HCT116 (cell line): ENCODE data around the gene MTCP1. TPM values are rescaled to one million over a fixed set of nuclear protein-coding genes. Genes with fewer than 3 reads are reported as not detected.

Experiments used
- ATAC-seq: fragments of 200-7000 bp; cut with Tn5 transposase; 2 replicates; pipeline ENCODE4 v1.9.1; 2020; ENCODE audit warnings: mild to moderate bottlenecking, moderate library complexity
- Bru-seq: library from RNA; stranded (reverse); fragments of 400-500 nt; gene quantifications from one replicate; lab custom pipeline; 2021; lab: Mats Ljungman, UMichigan
- BruChase-seq, 2 experiments: library from RNA; stranded (reverse); fragments of 400-500 nt; gene quantifications; one replicate each; lab custom pipeline; 2021; lab: Mats Ljungman, UMichigan
- BruUV-seq: library from RNA; stranded (reverse); fragments of 400-500 nt; replicated peaks from 2 replicates; lab custom pipeline; 2021; lab: Mats Ljungman, UMichigan
- CTCF ChIA-PET: fragments of 300-600 bp; sonication (Branson Sonifier 250); formaldehyde crosslinking; loops from one replicate; lab custom pipeline; 2021; ENCODE audit warnings: antibody characterized with exemption; lab: Charles Lee
- POLR2A ChIA-PET: fragments of 300-600, 350-600 bp; sonication (Branson Sonifier 250); formaldehyde crosslinking; loops from one replicate; lab custom pipeline; 2021; ENCODE audit warnings: antibody characterized with exemption; lab: Charles Lee
- RAD21 ChIA-PET, 2 experiments: fragments of 300-600 bp; sonication (Branson Sonifier 250); formaldehyde crosslinking; loops; one replicate each; lab custom pipeline; 2023; ENCODE audit warnings: low total read pairs in 2 of 2; ENCODE audit not compliant: uncharacterized antibody in 2 of 2, unreplicated experiment in 2 of 2, low non-redundant PET in 1 of 2; lab: Charles Lee
- DNase-seq: peaks from one replicate; pipeline ENCODE4 v3.0.0-alpha.2; 2010; ENCODE audit warnings: low read depth, low spot score
- H2AFZ ChIP-seq: fragments of 200-600 bp; shearing (Covaris generic), sonication (generic); 2 replicates; pipeline ENCODE4 v1.6.1; 2017; ENCODE audit warnings: low read depth, mixed run types, mixed read lengths, antibody characterized with exemption, low read length; ENCODE audit not compliant: poor library complexity, severe bottlenecking
- H3K27ac ChIP-seq: 2 replicates; pipeline ENCODE4 v1.5.1; 2012; ENCODE audit warnings: low read depth, low read length
- H3K27me3 ChIP-seq: fragments of 200-600 bp; sonication (generic); 2 replicates; pipeline ENCODE4 v1.6.1; 2016; ENCODE audit warnings: mixed run types, low read length, mixed read lengths; ENCODE audit not compliant: insufficient read depth
- H3K36me3 ChIP-seq, 2 experiments: fragments of 200-500 bp in 1 of 2; fragments of 200-600 bp in 1 of 2; sonication (Bioruptor generic) in 1 of 2; sonication (generic) in 1 of 2; 2 replicates each; pipeline versions ENCODE4 v1.5.1 to v1.6.1; 2014 to 2016; ENCODE audit warnings: low read length in 2 of 2, inconsistent platforms in 1 of 2, mixed read lengths in 1 of 2, mixed run types in 1 of 2; ENCODE audit not compliant: insufficient read depth in 2 of 2, control insufficient read depth in 1 of 2
- H3K4me1 ChIP-seq, 2 experiments: fragments of 200-600 bp in 1 of 2; sonication (generic) in 1 of 2; 2 replicates each; pipeline versions ENCODE4 v1.5.1 to v1.6.1; 2012 to 2017; ENCODE audit warnings: low read length in 2 of 2, inconsistent platforms in 1 of 2, mild to moderate bottlenecking in 1 of 2, mixed read lengths in 1 of 2, mixed run types in 1 of 2, moderate library complexity in 1 of 2; ENCODE audit not compliant: insufficient read depth in 2 of 2, control insufficient read depth in 1 of 2
- H3K4me2 ChIP-seq: fragments of 200-600 bp; sonication (generic); 2 replicates; pipeline ENCODE4 v1.6.1; 2017; ENCODE audit warnings: mixed run types, low read length, mixed read lengths
- H3K4me3 ChIP-seq, 2 experiments: fragments of 200-600 bp in 1 of 2; sonication (generic) in 1 of 2; replicated peaks in 1 of 2; 2 replicates each; pipeline ENCODE4 v1.5.1; 2011 to 2016; ENCODE audit warnings: low read length in 2 of 2, control low read depth in 1 of 2, low read depth in 1 of 2, mild to moderate bottlenecking in 1 of 2, mixed read lengths in 1 of 2, mixed run types in 1 of 2
- H3K79me2 ChIP-seq: fragments of 200-600 bp; sonication (generic); 2 replicates; pipeline ENCODE4 v1.6.1; 2017; ENCODE audit warnings: mild to moderate bottlenecking, mixed run types, low read length, moderate library complexity, mixed read lengths; ENCODE audit not compliant: insufficient read depth
- H3K9ac ChIP-seq: fragments of 200-600 bp; sonication (generic); 2 replicates; pipeline ENCODE4 v1.6.1; 2016; ENCODE audit warnings: low read length, mixed read lengths
- H3K9me2 ChIP-seq: fragments of 200-600 bp; sonication (generic), shearing (Covaris generic); 2 replicates; pipeline ENCODE4 v1.6.1; 2017; ENCODE audit warnings: mixed run types, mild to moderate bottlenecking, moderate library complexity; ENCODE audit not compliant: insufficient read depth
- H3K9me3 ChIP-seq, 2 experiments: fragments of 200-500 bp in 1 of 2; fragments of 200-600 bp in 1 of 2; sonication (Bioruptor generic) in 1 of 2; sonication (generic) in 1 of 2; 2 replicates each; pipeline ENCODE4 v1.6.1; 2014 to 2017; ENCODE audit warnings: low read length in 2 of 2, mixed read lengths in 2 of 2, inconsistent platforms in 1 of 2, low read depth in 1 of 2, mild to moderate bottlenecking in 1 of 2, mixed run types in 1 of 2, moderate library complexity in 1 of 2; ENCODE audit not compliant: control insufficient read depth in 1 of 2, insufficient read depth in 1 of 2
- H4K20me1 ChIP-seq: fragments of 200-600 bp; sonication (generic), shearing (Covaris generic); 2 replicates; pipeline ENCODE4 v1.6.1; 2017; ENCODE audit warnings: mixed run types, mild to moderate bottlenecking, moderate library complexity; ENCODE audit not compliant: insufficient read depth
- CBX3 ChIP-seq: IDR thresholded peaks from 2 replicates; pipeline ENCODE4 v1.6.1; 2012; ENCODE audit warnings: low read depth
- EGR1 ChIP-seq: IDR thresholded peaks from 2 replicates; pipeline ENCODE4 v1.6.1; 2012; ENCODE audit warnings: low read depth
- ELF1 ChIP-seq: IDR thresholded peaks from 2 replicates; pipeline ENCODE4 v1.6.1; 2012; ENCODE audit warnings: low read depth, borderline replicate concordance
- EZH2 ChIP-seq: fragments of 200-600 bp; sonication (generic); IDR thresholded peaks from 2 replicates; pipeline ENCODE4 v1.6.1; 2017; ENCODE audit warnings: antibody characterized with exemption, mixed run types
- EZH2phosphoT487 ChIP-seq: fragments of 200-600 bp; IDR thresholded peaks from 2 replicates; pipeline ENCODE4 v1.6.1; 2018; ENCODE audit warnings: antibody characterized with exemption, borderline replicate concordance
- FOSL1 ChIP-seq: IDR thresholded peaks from 2 replicates; pipeline ENCODE4 v1.6.1; 2012; ENCODE audit warnings: low read depth
- JUND ChIP-seq: IDR thresholded peaks from 2 replicates; pipeline ENCODE4 v1.6.1; 2012
- POLR2A ChIP-seq: IDR thresholded peaks from 2 replicates; pipeline ENCODE4 v1.7.0; 2011; ENCODE audit warnings: borderline replicate concordance; ENCODE audit not compliant: insufficient read depth, insufficient read length; ENCODE audit errors: extremely low read depth
- POLR2AphosphoS5 ChIP-seq: IDR thresholded peaks from 2 replicates; pipeline ENCODE4 v1.6.1; 2011; ENCODE audit warnings: mild to moderate bottlenecking, low read depth, low read length, moderate library complexity
- RAD21 ChIP-seq: IDR thresholded peaks from 2 replicates; pipeline ENCODE4 v1.6.1; 2012; ENCODE audit warnings: low read depth, mild to moderate bottlenecking
- SIN3A ChIP-seq: IDR thresholded peaks from 2 replicates; pipeline ENCODE4 v1.6.1; 2012; ENCODE audit warnings: low read depth
- SRF ChIP-seq: IDR thresholded peaks from 2 replicates; pipeline ENCODE4 v1.6.1; 2012; ENCODE audit warnings: low read depth
- TCF7L2 ChIP-seq: IDR thresholded peaks from 2 replicates; pipeline ENCODE4 v1.7.0; 2011; ENCODE audit warnings: borderline replicate concordance, inconsistent platforms; ENCODE audit not compliant: insufficient read depth, insufficient read length; ENCODE audit errors: extremely low read depth
- YY1 ChIP-seq: IDR thresholded peaks from 2 replicates; pipeline ENCODE4 v1.6.1; 2011; ENCODE audit warnings: low read length, low read depth, moderate library complexity, mild to moderate bottlenecking; ENCODE audit not compliant: insufficient replicate concordance; ENCODE audit errors: extremely low read depth
- ZFX ChIP-seq: fragments of 450-650 bp; IDR thresholded peaks from 2 replicates; pipeline ENCODE4 v1.6.1; 2017
- ZNF274 ChIP-seq: fragments of 200-500 bp; sonication (Bioruptor generic); IDR thresholded peaks from 2 replicates; pipeline ENCODE4 v1.6.1; 2014; ENCODE audit warnings: mild to moderate bottlenecking, low read depth, low read length, inconsistent platforms
- intact Hi-C: fragments of 100-400 bp; cut with micrococcal nuclease; formaldehyde crosslinking; loops from 2 replicates; pipeline ENCODE4 v1.10.0; 2022
- long read RNA-seq: library from polyadenylated mRNA; unstranded; transcript quantifications from one replicate; pipeline ENCODE4 v2.0.0, GENCODE V29; 2021; ENCODE audit not compliant: unreplicated experiment
- polyA plus RNA-seq: library from polyadenylated mRNA; unstranded; fragments of >200 nt; gene quantifications from 2 replicates; pipeline ENCODE4 v1.2.1, GENCODE V29; 2012; ENCODE audit warnings: missing spikeins
- total RNA-seq: library from RNA; stranded (reverse); gene quantifications from one replicate; pipeline ENCODE4 v1.2.1, GENCODE V29; 2021; ENCODE audit not compliant: unreplicated experiment
- TF ChIP-seq, protein P1 (sequence below): IDR thresholded peaks from 2 replicates; pipeline ENCODE4 v1.6.1; 2012
- TF ChIP-seq, protein P2 (sequence below): IDR thresholded peaks from 2 replicates; pipeline ENCODE4 v1.6.1; 2012
- TF ChIP-seq, protein P3 (sequence below): IDR thresholded peaks from 2 replicates; pipeline ENCODE4 v1.6.1; 2011; ENCODE audit warnings: mild to moderate bottlenecking, low read length, moderate library complexity; ENCODE audit not compliant: insufficient replicate concordance; ENCODE audit errors: extremely low read depth
- TF ChIP-seq, protein P4 (sequence below): IDR thresholded peaks from 2 replicates; pipeline ENCODE4 v1.6.1; 2012; ENCODE audit warnings: low read depth

Gene MTCP1, protein sequence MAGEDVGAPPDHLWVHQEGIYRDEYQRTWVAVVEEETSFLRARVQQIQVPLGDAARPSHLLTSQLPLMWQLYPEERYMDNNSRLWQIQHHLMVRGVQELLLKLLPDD
- total RNA-seq: 10.7 TPM
- polyA plus RNA-seq: 6.8 and 8.2 TPM in 2 replicates
- Bru-seq, nascent RNA: percentile 20 among the genes with signal in this experiment
- percentile 15 among the genes with signal in this experiment for BruChase-seq, experiment 1, labeled RNA remaining after a 6-hour chase
- percentile 27 among the genes with signal in this experiment for BruChase-seq, experiment 2, labeled RNA remaining after a 2-hour chase
- long read RNA-seq, partial matches to known transcripts: 2 of 9 reads
- long read RNA-seq, other reads (novel, unspliced or antisense): 3 of 9 reads

DNA sequence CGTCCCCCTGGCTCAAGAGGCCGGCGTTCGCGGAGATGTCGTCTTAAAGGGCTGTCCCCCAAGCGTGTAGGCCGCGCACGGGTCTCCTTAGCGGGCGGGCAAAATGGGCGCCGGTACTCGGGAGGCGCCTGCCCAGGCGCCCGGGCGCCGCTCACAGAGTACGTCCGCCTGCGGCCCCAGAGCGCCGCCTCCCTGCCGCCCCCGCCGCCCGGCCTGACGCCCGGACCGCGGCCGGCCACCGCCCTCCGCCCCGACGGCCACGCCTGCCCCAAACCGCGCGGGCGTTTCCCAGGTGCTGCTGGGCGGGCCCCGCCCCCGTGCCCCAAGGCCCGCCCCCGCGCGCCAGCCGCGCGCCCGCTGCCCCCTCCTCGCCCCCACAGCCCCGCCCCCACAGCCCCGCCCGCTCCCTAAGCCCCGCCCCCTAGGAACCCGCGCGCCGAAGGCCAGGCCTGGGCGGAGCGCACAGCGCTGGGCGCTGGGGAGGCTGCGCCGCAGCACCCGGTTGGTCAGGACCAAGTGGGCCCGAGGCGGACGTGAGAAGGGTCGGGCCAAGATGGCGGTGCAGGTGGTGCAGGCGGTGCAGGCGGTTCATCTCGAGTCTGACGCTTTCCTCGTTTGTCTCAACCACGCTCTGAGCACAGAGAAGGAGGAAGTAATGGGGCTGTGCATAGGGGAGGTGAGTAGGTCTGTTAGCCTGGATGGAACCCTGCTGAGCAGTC, at the start of gene MTCP1, which contains the start of the genes BRCC3 and CMC4:
TSS of gene MTCP1 (minus strand) at position 162 of the 719 bp plus-strand sequence. CDS start 5,126 bp downstream, outside the sequence.
TSS of gene BRCC3 (plus strand) at position 534 of the 719 bp plus-strand sequence. CDS start at position 554, 20 bp downstream.
TSS of gene CMC4 (minus strand) at position 162 of the 719 bp plus-strand sequence. CDS start 7,113 bp downstream, outside the sequence.
- Histone ChIP-seq H3K79me2 (peaks cover 41% of the 10 kb centered on the region), H4K20me1 (no peaks in the 10 kb centered on the region), H3K4me3 (peak within 1 kb of the TSS; percentile 64 to 83), H3K9ac (peak within 1 kb of the TSS; percentile 89), H3K9me3 (no peaks in the 10 kb centered on the region), H3K27me3 (no peaks in the 10 kb centered on the region), H3K36me3 (peaks cover 0 to 3% of the 10 kb centered on the region in 2 experiments; a peak in 1 of 4 replicates), H2AFZ (no peak within 1 kb of the TSS), H3K9me2 (no peaks in the 10 kb centered on the region), H3K27ac (peak within 1 kb of the TSS; percentile 45), H3K4me2 (peak within 1 kb of the TSS; percentile 81), H3K4me1 (peaks cover 15 to 30% of the 10 kb centered on the region in 2 experiments)
- no TSS peak for BruUV-seq
- ChIA-PET CTCF (no interaction called here), POLR2A (no interaction called here), RAD21 (no interaction called here)
- ATAC-seq: peak; percentile 94
- peak; percentile 60 for DNase-seq
- intact Hi-C loops: loop anchor here (2.0 kb wide), 1 partner anchor 44 kb away; the partner anchor contains the start of gene FUNDC2
- TF ChIP-seq EZH2 (no peak), CBX3 (0 out of 2 replicates have a peak, but pooled peaks have one; percentile 24), EZH2phosphoT487 (no peak), ZFX (peak; percentile 44; the same call in 1 of the 2 replicates), FOSL1 (no peak), YY1 (peak; percentile 92), ELF1 (no peak), RAD21 (no peak), JUND (no peak), EGR1 (peak; percentile 45; the same call in 1 of the 2 replicates), POLR2AphosphoS5 (peak; percentile 69), SIN3A (peak; percentile 68), SRF (no peak), POLR2A (peak; percentile 64), TCF7L2 (no peak), ZNF274 (no peak)
- TF ChIP-seq, protein P1, sequence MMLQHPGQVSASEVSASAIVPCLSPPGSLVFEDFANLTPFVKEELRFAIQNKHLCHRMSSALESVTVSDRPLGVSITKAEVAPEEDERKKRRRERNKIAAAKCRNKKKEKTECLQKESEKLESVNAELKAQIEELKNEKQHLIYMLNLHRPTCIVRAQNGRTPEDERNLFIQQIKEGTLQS: no peak
- TF ChIP-seq, protein P2, sequence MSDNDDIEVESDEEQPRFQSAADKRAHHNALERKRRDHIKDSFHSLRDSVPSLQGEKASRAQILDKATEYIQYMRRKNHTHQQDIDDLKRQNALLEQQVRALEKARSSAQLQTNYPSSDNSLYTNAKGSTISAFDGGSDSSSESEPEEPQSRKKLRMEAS: peak; percentile 64; the same call in 1 of the 2 replicates
- TF ChIP-seq, protein P3, sequence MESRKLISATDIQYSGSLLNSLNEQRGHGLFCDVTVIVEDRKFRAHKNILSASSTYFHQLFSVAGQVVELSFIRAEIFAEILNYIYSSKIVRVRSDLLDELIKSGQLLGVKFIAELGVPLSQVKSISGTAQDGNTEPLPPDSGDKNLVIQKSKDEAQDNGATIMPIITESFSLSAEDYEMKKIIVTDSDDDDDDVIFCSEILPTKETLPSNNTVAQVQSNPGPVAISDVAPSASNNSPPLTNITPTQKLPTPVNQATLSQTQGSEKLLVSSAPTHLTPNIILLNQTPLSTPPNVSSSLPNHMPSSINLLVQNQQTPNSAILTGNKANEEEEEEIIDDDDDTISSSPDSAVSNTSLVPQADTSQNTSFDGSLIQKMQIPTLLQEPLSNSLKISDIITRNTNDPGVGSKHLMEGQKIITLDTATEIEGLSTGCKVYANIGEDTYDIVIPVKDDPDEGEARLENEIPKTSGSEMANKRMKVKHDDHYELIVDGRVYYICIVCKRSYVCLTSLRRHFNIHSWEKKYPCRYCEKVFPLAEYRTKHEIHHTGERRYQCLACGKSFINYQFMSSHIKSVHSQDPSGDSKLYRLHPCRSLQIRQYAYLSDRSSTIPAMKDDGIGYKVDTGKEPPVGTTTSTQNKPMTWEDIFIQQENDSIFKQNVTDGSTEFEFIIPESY: no peak
- TF ChIP-seq, protein P4, sequence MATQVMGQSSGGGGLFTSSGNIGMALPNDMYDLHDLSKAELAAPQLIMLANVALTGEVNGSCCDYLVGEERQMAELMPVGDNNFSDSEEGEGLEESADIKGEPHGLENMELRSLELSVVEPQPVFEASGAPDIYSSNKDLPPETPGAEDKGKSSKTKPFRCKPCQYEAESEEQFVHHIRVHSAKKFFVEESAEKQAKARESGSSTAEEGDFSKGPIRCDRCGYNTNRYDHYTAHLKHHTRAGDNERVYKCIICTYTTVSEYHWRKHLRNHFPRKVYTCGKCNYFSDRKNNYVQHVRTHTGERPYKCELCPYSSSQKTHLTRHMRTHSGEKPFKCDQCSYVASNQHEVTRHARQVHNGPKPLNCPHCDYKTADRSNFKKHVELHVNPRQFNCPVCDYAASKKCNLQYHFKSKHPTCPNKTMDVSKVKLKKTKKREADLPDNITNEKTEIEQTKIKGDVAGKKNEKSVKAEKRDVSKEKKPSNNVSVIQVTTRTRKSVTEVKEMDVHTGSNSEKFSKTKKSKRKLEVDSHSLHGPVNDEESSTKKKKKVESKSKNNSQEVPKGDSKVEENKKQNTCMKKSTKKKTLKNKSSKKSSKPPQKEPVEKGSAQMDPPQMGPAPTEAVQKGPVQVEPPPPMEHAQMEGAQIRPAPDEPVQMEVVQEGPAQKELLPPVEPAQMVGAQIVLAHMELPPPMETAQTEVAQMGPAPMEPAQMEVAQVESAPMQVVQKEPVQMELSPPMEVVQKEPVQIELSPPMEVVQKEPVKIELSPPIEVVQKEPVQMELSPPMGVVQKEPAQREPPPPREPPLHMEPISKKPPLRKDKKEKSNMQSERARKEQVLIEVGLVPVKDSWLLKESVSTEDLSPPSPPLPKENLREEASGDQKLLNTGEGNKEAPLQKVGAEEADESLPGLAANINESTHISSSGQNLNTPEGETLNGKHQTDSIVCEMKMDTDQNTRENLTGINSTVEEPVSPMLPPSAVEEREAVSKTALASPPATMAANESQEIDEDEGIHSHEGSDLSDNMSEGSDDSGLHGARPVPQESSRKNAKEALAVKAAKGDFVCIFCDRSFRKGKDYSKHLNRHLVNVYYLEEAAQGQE: no peak
